Duodenal mucosa (tissue), 2 donors: ENCODE results near the gene MPRIP.

ENCODE experiments used
- H3K27ac ChIP-seq: one replicate; pipeline ENCODE4 v1.7.0; 2013; ENCODE audit warnings: low read depth, low read length
- H3K27me3 ChIP-seq, 2 donors: one replicate each; pipeline ENCODE4 v1.7.0; 2013; ENCODE audit warnings: low read length in 2 of 2, control low read depth in 1 of 2; ENCODE audit not compliant: insufficient read depth in 2 of 2, control insufficient read depth in 1 of 2
- H3K36me3 ChIP-seq, 2 donors: one replicate each; pipeline ENCODE4 v1.7.0; 2013; ENCODE audit warnings: low read length in 2 of 2, control low read depth in 1 of 2; ENCODE audit not compliant: insufficient read depth in 2 of 2, control insufficient read depth in 1 of 2
- H3K4me1 ChIP-seq, 2 donors: one replicate each; pipeline ENCODE4 v1.7.0; 2013; ENCODE audit warnings: low read length in 2 of 2, control low read depth in 1 of 2; ENCODE audit not compliant: insufficient read depth in 2 of 2, control insufficient read depth in 1 of 2
- H3K4me3 ChIP-seq, 2 donors: one replicate each; pipeline ENCODE4 v1.7.0; 2013; ENCODE audit warnings: low read length in 2 of 2, low read depth in 1 of 2
- H3K9ac ChIP-seq, 2 donors: one replicate each; pipeline ENCODE4 v1.7.0; 2013; ENCODE audit warnings: low read length in 2 of 2, low read depth in 1 of 2
- H3K9me3 ChIP-seq, 2 donors: one replicate each; pipeline ENCODE4 v1.7.0; 2013; ENCODE audit warnings: low read length in 2 of 2, control low read depth in 1 of 2; ENCODE audit not compliant: control insufficient read depth in 1 of 2

MPRIP gene

DNA sequence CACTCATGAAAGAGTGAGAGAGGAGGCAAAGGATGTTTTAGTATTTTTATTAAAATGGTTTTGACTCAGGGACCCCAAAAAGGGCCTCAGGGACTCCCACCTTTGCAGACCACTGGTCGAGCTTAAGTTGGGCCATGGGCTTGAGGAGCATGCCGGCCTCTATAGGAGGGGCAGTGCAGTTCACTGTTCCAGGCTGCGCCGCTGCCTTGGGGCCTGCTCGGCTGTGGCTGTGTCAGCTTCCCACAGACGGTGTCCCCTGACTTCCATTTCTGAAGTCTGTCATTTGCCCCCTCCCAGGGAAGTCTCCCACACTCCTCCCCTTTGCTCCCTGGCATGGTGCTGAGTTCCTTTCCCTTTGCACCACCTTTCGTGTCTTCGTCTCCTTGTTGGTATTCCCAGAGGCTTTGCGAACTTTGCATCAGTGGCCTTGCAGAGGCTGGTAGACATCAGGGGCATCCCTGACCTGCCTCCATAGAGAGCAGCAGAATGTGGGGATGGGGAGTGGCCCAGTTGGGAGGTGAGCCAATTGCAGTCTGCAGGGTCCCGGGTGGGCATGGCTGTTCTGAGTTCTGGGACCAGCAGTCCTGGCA lies 17.1 kb downstream of the MPRIP start:
- Histone ChIP-seq H3K4me1 (peaks cover 30 to 38% of the 10 kb centered on the region in 2 donors), H3K9ac (no peak overlapping the region), H3K27me3 (no peaks in the 10 kb centered on the region), H3K36me3 (peaks cover 0 to 34% of the 10 kb centered on the region in 2 donors), H3K27ac (no peak overlapping the region), H3K9me3 (no peaks in the 10 kb centered on the region), H3K4me3 (no peak overlapping the region)

DNA sequence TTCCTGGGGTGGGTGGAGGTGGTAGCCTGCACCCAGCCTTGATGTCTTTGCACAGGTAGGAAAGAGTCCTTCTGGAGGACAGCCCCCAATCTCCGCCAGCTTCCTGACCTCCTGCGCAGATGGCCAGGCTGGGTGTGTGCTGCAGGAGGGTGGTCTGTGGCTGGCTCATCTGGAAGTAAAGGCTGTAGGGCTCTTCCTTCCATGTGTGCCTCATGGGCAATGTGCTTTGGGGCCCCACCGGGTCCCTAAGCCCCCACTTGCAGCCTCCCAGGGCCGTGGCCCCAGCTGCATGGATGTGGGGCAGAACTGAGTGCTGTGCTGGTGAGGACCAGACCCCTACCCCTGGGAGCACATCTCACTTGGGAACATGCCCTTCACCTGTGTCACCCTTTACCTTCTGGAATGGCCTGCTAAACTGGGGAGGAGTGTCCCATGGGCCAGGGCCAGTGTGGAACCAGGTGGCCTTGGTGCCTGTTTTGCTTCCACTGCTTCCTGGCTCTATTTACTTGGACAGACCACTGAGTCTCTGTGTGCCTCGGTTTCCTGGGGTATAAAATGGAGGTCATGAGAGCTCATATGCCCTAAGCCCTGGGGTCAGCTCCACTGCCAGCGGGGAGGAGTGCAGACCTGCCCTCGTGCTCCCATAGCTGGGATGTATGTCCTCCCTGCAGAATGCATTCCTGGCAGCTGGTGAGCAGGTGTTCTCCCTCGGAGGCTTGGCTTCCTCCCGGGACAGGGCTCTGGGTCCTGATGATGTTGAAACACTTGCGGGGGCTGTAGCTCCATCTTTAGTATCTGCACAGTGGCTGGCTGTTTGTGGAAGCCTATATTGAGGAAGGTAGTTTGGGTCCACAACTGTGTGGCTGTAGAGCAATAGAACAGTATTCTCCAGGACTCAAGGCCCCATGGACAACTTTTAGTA lies 18.0 kb downstream of the MPRIP start:
- no peak overlapping the region for H3K27ac ChIP-seq
- H3K4me3 ChIP-seq, result no peak overlapping the region
- H3K9ac ChIP-seq, result no peak overlapping the region
- no peaks in the 10 kb centered on the region for H3K27me3 ChIP-seq
- no peaks in the 10 kb centered on the region for H3K9me3 ChIP-seq
- H3K36me3 ChIP-seq, result peaks cover 0 to 33% of the 10 kb centered on the region in 2 donors
- H3K4me1 ChIP-seq, result peaks cover 32 to 35% of the 10 kb centered on the region in 2 donors

DNA sequence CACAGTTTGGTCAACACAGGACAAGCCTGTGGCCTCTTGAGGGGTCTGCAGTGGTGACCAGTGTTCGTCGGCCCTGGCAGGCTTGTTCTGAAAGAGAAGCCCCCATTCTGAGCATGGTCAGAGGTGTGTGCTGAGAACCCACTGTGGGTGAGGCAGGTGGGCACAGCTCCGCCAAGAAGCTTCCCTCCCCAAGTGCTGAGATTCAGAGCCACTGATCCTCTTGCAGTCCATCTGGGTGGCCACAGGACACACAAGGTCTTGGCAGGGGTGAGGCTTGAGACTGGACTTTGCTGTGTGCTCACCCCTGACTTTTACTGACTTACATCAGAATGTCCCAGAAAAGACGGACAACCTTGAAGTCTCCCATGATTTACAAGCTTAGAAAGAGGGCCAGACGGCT lies 18.7 kb downstream of the MPRIP start:
- no peaks in the 10 kb centered on the region for H3K9me3 ChIP-seq
- no peak overlapping the region for H3K9ac ChIP-seq
- H3K27me3 ChIP-seq, result no peaks in the 10 kb centered on the region
- H3K27ac ChIP-seq, result no peak overlapping the region
- peaks cover 0 to 33% of the 10 kb centered on the region in 2 donors for H3K36me3 ChIP-seq
- no peak overlapping the region for H3K4me3 ChIP-seq
- peaks cover 29% of the 10 kb centered on the region in 2 donors for H3K4me1 ChIP-seq

DNA sequence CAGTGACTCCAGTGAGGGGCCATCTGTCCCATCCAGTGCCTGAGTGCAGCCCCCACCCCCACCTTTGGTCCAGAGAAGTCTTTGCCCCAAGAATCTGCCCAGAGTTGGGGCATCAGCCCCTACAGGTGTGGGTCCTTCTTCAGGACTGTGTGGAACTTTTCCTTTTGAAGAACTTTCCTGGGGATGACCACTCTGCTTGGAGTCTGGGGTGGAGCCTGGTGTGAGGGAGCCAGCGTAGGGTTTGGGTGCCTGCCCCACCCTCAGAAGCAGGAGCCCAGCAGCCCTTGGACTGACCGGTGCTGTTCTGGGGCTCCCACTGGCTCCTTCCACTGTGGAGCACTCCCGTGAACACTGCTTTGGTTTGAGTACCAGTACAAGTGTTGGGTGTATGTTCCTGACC lies 19.3 kb downstream of the MPRIP start:
- Histone ChIP-seq H3K36me3 (peaks cover 0 to 33% of the 10 kb centered on the region in 2 donors), H3K27ac (no peak overlapping the region), H3K4me3 (no peak overlapping the region), H3K4me1 (peaks cover 26 to 32% of the 10 kb centered on the region in 2 donors), H3K9me3 (no peaks in the 10 kb centered on the region), H3K27me3 (no peaks in the 10 kb centered on the region), H3K9ac (no peak overlapping the region)

DNA sequence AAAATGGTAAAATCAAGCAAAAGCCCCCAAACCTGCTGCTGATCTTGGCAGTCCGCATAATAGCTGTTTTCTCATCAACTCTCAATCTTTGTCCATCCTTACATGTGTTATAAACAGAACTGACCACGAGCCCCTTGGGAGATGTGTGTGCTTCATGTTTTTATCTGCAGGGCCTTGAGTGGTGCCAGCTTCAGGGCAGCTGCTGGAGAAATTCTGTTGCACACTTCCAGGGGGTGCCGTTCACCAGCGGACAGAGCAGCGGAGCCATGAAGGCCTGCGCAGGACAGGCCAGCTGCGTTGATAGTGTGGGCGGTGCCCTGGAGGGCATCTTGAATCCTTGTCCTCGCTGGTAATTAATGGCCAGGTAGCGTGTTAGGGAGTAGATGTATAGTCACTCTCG lies 20.1 kb downstream of the MPRIP start:
- H3K9ac ChIP-seq, result no peak overlapping the region
- no peak overlapping the region for H3K4me3 ChIP-seq
- no peaks in the 10 kb centered on the region for H3K9me3 ChIP-seq
- peaks cover 0 to 27% of the 10 kb centered on the region in 2 donors for H3K36me3 ChIP-seq
- peaks cover 33 to 39% of the 10 kb centered on the region in 2 donors for H3K4me1 ChIP-seq
- H3K27ac ChIP-seq, result no peak overlapping the region
- no peaks in the 10 kb centered on the region for H3K27me3 ChIP-seq

DNA sequence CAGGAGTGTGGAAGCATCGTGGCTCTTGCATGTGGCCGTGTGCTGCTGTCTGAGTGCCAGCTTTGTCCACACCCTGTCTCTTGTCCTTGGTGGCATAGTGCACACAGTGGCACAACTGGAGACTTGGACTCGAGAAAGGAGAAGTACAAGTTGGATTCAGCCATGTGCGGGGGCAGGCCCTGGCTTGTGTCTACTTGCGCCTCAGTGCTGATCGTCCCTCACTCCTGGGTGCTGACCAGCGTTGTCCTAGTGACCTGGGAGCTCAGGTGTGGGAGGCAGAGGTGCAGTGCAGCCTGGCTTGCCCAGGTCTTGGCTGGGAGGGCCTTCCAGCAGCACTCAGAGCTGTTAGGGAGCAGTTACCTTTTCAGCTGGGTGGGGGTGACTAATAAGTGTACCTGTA lies 20.6 kb downstream of the MPRIP start:
- Histone ChIP-seq H3K4me1 (peaks cover 34 to 39% of the 10 kb centered on the region in 2 donors), H3K27me3 (no peaks in the 10 kb centered on the region), H3K36me3 (peaks cover 0 to 22% of the 10 kb centered on the region in 2 donors), H3K4me3 (no peak overlapping the region), H3K27ac (no peak overlapping the region), H3K9me3 (no peaks in the 10 kb centered on the region), H3K9ac (no peak overlapping the region)

DNA sequence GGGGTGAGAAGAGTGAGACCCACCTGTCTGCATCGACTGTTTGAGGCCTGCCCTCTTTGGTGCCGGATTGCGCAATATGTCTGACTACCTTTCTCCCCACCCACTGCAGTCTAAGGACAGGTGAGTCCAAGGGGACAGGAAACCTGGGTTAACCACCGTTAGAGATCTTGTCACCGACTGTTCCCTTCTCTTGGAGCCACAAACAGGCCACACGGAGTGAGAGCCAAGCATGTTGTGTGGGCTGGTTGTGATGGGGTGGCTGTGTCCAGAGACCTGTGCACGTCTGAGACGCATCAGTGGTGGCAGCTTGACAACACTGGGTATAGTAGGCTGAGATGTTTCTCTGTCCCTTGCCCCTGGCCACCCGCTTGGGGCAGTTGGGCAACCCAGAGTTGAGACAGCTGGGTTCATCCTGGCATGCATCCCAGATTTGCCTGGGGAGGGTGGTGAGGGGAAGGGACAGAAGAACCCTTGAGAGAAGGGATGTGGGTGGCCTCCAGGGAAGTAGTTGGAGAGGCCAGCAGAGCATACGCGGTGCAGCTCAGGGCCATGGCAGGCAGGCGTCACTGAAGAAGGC lies 21.4 kb downstream of the MPRIP start:
- Histone ChIP-seq H3K27me3 (no peaks in the 10 kb centered on the region), H3K4me3 (no peak overlapping the region), H3K27ac (no peak overlapping the region), H3K9me3 (no peaks in the 10 kb centered on the region), H3K9ac (no peak overlapping the region), H3K4me1 (peaks cover 34 to 39% of the 10 kb centered on the region in 2 donors), H3K36me3 (peaks cover 0 to 16% of the 10 kb centered on the region in 2 donors)

DNA sequence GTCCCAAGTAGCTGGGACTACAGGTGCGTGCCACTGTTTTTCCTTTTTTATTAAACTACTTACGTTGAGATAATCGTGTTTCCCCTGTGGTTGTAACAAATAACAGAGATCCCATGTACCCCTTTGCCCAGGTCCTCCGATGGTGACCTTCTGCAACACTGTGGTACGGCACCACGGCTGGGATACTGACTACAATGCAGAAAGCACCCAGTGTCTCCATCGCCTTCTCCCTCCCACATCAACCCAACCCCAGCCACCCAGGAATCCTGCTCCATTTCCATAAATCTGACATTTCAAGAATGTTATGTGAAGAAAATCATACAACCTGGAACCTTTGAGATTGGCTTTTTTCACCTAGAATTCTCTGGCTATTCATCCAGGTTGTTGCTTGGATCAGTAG lies 22.1 kb downstream of the MPRIP start:
- Histone ChIP-seq H3K4me3 (no peak overlapping the region), H3K9ac (no peak overlapping the region), H3K27ac (no peak overlapping the region), H3K4me1 (peaks cover 34 to 39% of the 10 kb centered on the region in 2 donors), H3K27me3 (no peaks in the 10 kb centered on the region), H3K36me3 (peaks cover 0 to 15% of the 10 kb centered on the region in 2 donors), H3K9me3 (no peaks in the 10 kb centered on the region)

DNA sequence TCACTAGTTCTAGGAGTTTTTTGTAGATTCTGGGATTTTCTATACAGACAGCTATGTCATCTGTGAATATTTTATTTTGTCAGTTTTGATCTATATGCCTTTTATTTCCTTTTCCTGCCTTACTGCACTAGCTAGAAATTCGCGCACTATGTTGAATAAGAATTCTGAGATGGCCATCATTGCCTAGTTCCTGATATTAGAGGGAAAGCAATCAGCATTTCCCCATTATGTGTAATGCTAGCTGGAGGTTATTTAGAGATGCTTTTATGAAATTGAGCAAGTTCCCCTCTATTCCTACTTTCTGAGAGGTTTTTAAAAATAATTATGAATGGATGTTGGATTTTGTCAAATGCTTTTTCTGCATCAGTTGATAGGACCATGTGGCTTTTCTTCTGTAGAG lies 23.8 kb downstream of the MPRIP start:
- H3K36me3 ChIP-seq, result peaks cover 0 to 11% of the 10 kb centered on the region in 2 donors
- H3K27ac ChIP-seq, result no peak overlapping the region
- H3K27me3 ChIP-seq, result no peaks in the 10 kb centered on the region
- H3K9me3 ChIP-seq, result no peaks in the 10 kb centered on the region
- no peak overlapping the region for H3K9ac ChIP-seq
- H3K4me3 ChIP-seq, result no peak overlapping the region
- H3K4me1 ChIP-seq, result peaks cover 41 to 43% of the 10 kb centered on the region in 2 donors

DNA sequence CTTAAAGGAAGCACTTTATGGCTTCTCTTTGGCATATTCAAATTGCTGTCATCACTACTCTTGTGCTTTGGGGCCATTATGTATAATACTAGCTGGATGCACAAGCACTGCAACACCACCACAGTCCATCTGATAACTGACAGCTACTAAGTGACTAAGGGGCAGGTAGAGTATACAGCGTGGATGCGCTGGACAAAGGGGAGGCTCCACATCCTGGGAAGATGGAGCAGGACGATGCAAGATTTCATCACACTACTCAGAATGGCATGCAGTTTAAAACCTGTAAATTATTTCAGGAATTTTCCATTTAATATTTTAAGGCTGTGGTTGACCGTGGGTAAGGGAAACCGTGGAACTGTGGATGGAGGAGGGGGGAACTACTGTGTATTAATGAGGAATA lies 25.0 kb downstream of the MPRIP start:
- H3K36me3 ChIP-seq, result peaks cover 0 to 8% of the 10 kb centered on the region in 2 donors
- no peak overlapping the region for H3K27ac ChIP-seq
- no peaks in the 10 kb centered on the region for H3K27me3 ChIP-seq
- peaks cover 50 to 53% of the 10 kb centered on the region in 2 donors for H3K4me1 ChIP-seq
- H3K9ac ChIP-seq, result no peak overlapping the region
- H3K4me3 ChIP-seq, result no peak overlapping the region
- no peaks in the 10 kb centered on the region for H3K9me3 ChIP-seq
